GM12878 (cell line): ENCODE data around the gene OTOP3.

Experiments used
- CTCF ChIP-seq, 3 experiments: IDR thresholded peaks in 2 of 3; conservative IDR thresholded peaks in 1 of 3; 2 replicates each; pipeline ENCODE4 v1.5.1; 2011; ENCODE audit warnings: low read depth in 3 of 3, low read length in 3 of 3, mild to moderate bottlenecking in 3 of 3, control low read depth in 2 of 3, moderate library complexity in 2 of 3, inconsistent platforms in 1 of 3, mixed read lengths in 1 of 3; ENCODE audit not compliant: control insufficient read depth in 2 of 3, insufficient read depth in 1 of 3; ENCODE audit errors: extremely low read depth in 1 of 3
- RELA ChIP-seq: fragments of 450-650 bp; IDR thresholded peaks from 2 replicates; pipeline ENCODE4 v1.8.0; 2014; ENCODE audit warnings: borderline replicate concordance; ENCODE audit not compliant: partially characterized antibody

- TF ChIP-seq CTCF (IDR thresholded peaks at IDR 0.05 in 2 of 3, conservative IDR thresholded peaks at IDR 0.05 in 1 of 3; ENCODE audit: control insufficient read depth in 2 of 3, extremely low read depth in 1 of 3, insufficient read depth in 1 of 3, low read depth in 3 of 3, low read length in 3 of 3) (no peak), RELA (no peak)
These were observed at the start of gene OTOP3 for GRCh38 chr17:74935585-74936469.
